Measurements from ENCODE around the gene SLIT1. TPM values are rescaled to one million over a fixed set of nuclear protein-coding genes. Genes with fewer than 3 reads are reported as not detected.
"Not testable (repeated sequence)": the region's sequence is repeated elsewhere in the genome, so short reads cannot be mapped to it uniquely, and the experiment has no call there.

The SLIT1 gene
- total RNA-seq, 1 donor from 2014 or later: 0.03 TPM

GRCh38 chr10:97086530-97086929 is 99.2 kb downstream of the SLIT1 start:
- no peak for DNase-seq (ENCODE audit: low read depth)

- DNase-seq (ENCODE audit: low read depth): no peak
These were observed 102.4 kb downstream of the SLIT1 start for GRCh38 chr10:97083228-97083829.

- DNase-seq (ENCODE audit: low read depth): not testable (repeated sequence)
These were observed 103.2 kb downstream of the SLIT1 start for GRCh38 chr10:97082575-97082974.

GRCh38 chr10:97081621-97082235 is 104.0 kb downstream of the SLIT1 start:
- peak; percentile 70 for DNase-seq (ENCODE audit: low read depth)

GRCh38 chr10:97080051-97080776 is 105.5 kb downstream of the SLIT1 start:
- DNase-seq (ENCODE audit: low read depth): no peak

GRCh38 chr10:97079448-97079847 is 106.3 kb downstream of the SLIT1 start:
- DNase-seq (ENCODE audit: low read depth): no peak

- DNase-seq (ENCODE audit: low read depth): no peak
These were observed 106.8 kb downstream of the SLIT1 start for GRCh38 chr10:97078938-97079445.

- DNase-seq (ENCODE audit: low read depth): no peak
These were observed 107.4 kb downstream of the SLIT1 start for GRCh38 chr10:97078261-97078937.

- no peak for DNase-seq (ENCODE audit: low read depth)
These were observed 109.0 kb downstream of the SLIT1 start for GRCh38 chr10:97076781-97077180.

GRCh38 chr10:97075961-97076525 is 109.7 kb downstream of the SLIT1 start:
- DNase-seq (ENCODE audit: low read depth): no peak

GRCh38 chr10:97075421-97075820 is 110.3 kb downstream of the SLIT1 start:
- no peak for DNase-seq (ENCODE audit: low read depth)

GRCh38 chr10:97074256-97075145 is 111.3 kb downstream of the SLIT1 start:
- DNase-seq (ENCODE audit: low read depth): no peak

- DNase-seq (ENCODE audit: low read depth): peak; percentile 82
These were observed 112.7 kb downstream of the SLIT1 start for GRCh38 chr10:97072851-97073665.

GRCh38 chr10:97071496-97071895 is 114.3 kb downstream of the SLIT1 start:
- no peak for DNase-seq (ENCODE audit: low read depth)

GRCh38 chr10:97069576-97070362 is 116.0 kb downstream of the SLIT1 start:
- DNase-seq (ENCODE audit: low read depth): no peak

- DNase-seq (ENCODE audit: low read depth): no peak
These were observed 116.7 kb downstream of the SLIT1 start for GRCh38 chr10:97069026-97069425.

GRCh38 chr10:97067716-97068391 is 117.9 kb downstream of the SLIT1 start:
- DNase-seq (ENCODE audit: low read depth): no peak

Data from myocyte (in vitro differentiated cells).